Stimulated activated CD4-positive, alpha-beta T cell treated with anti-CD3 and anti-CD28 coated beads, Interleukin-4, amount 100 ng/mL, for 1 hour (primary cell): ENCODE data around the gene DENND2A.

Experiments used
- DNase-seq: peaks from one replicate; pipeline ENCODE4 v3.0.0-alpha.2; 2020

Gene DENND2A

GRCh38 chr7:140617081-140617480 lies 23.5 kb downstream of the DENND2A start:
- no peak for DNase-seq

- DNase-seq = no peak
Measured at GRCh38 chr7:140616328-140616727, 24.3 kb downstream of the DENND2A start.

- DNase-seq = no peak
Measured at GRCh38 chr7:140611641-140612040, 29.0 kb downstream of the DENND2A start.

DNA sequence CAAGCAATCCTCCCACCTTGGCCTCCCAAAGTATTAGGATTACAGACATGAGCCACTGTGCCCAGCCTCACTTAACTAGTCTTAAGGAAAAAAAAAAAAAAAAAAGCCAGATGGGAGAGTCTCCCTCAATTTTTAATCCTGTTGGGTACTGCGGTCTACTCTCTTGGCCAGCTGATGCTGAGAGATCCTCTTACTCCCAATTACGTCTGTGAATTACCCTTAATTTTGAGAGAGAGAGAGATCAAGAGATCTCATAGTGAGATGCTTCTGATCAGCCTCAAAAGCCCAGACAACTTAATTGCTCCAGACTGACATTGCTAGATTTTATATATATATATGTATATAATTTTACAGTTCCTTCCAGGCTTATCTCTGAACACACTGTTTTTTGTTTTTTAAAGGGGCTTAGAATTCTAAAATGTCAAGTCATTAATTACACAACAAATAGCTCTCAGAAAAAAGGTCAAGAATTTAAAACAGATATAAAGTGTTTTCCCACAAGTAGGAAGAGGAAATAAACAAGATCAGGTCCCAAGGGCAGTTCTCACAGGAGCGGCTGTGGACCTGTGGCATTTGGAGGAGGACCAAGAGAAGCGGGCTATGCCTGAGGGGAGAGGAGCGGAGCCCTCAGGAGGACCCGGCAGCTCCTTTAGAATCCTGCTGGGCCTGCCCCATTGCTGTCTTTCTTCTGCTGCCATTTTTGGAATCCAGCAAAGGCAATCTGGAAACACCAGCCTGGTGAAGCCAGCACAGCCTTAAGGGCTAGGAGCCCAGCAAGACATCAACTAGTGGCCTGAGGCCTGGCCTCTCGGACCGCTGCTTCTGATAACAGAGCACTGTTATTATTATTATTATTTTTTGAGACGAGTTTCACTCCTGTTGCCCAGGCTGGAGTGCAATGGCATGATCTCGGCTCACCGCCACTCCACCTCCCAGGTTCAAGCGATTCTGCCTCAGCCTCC lies 30.1 kb downstream of the DENND2A start:
- DNase-seq = no peak

DNA sequence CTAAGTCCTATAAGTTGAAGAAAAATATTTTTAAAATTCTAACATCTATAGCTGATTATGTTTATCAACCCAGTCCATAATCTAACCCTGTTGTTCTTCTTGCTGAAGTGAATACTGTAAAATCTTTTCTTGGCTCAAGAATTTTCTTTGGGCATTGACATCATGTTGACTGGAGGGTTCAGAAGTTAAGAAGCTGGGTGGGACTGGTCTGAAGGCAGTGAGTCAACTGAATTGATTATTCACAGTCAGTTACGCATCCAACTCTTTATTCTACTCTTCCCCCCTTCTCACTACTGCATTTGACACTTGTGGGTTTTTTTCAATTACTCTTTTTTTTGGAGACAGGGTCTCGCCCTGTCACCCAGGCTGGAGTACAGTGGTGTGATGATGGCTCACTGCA lies 31.0 kb downstream of the DENND2A start:
- no peak for DNase-seq

DNA sequence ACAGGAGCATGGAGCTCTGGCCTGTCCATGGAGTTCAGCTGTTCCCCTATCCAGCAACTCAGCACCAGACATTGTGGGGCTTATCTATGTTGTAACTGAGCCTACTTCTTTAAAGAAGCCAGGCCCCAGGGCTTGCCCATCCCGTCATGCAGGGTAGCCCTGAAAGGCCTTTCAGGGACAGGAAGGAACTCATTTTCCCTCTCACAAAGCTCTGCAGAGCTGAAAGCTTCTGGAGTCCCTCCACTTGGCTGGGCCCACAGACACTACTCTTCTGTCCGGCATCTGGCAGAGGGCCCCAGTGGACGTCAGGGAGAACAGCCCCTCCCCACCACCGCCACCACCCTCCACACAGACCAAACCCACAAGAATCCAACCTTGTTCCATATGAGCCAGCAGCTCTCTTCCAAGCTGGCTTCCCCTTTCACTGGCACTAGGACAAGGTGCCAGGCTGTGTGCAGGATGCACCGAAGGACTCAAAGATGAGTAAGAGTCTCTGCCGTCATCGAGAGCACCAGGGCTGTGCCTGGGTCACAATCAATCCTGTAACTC lies 33.1 kb downstream of the DENND2A start:
- no peak for DNase-seq

- no peak for DNase-seq
Measured at GRCh38 chr7:140605337-140605736, 35.3 kb downstream of the DENND2A start.

GRCh38 chr7:140604760-140605159 lies 35.9 kb downstream of the DENND2A start:
- DNase-seq = no peak

- no peak for DNase-seq
Measured at GRCh38 chr7:140604076-140604475, 36.5 kb downstream of the DENND2A start.

DNA sequence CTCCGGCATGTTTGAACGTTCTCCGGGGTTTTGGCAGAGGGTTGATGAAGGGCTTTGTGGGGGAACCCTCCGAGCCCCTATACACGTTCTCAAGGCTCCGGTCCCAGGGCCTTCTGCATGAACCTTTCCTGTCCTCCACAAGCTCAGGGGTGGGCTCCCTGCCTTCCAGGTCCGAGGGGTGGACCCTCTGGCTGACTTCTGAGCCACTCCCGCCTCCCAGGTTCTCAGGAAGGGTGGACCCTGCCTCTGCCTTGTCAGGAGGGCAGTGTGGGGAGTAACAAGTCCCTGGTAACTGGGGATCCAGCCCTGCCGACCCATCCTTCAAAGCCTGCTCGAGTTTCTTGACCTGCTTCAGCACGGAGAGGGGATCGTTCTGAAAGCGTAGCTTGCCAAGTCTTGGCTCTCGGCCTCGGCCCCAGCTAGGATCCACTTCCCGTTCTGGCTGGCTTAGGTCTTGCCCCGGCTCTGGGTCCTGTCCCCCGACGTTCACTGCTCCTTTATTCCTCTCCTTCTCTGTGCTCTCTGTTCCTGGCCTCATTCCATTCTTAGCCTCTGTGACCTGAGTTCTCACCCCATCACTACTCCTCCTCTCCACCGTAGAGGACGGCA lies 38.9 kb downstream of the DENND2A start:
- no peak for DNase-seq

DNA sequence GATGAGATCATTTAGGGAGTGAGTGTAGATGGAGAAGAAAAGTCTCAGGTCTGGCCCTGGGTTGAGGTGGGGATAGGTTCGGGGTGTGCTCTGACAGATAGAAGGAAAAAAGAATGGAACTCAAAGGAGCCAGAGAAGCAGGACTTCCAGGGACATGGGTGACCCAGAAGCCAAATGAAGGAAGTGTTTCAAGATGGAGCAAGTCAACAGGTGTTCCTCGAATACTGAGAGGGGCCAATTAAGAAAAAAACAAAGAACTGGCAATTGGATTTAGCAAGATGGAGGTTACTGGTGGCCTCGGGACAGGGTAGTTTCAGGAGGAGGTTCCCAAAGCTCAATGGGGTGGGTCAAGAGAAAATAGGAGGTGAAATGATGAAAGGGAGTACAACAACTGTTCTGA lies 40.3 kb downstream of the DENND2A start:
- no peak for DNase-seq

- no peak for DNase-seq
Measured at GRCh38 chr7:140597428-140597949, 43.1 kb downstream of the DENND2A start.

- DNase-seq = no peak
Measured at GRCh38 chr7:140596519-140597427, 43.8 kb downstream of the DENND2A start.

GRCh38 chr7:140595468-140596092 lies 45.0 kb downstream of the DENND2A start:
- no peak for DNase-seq

GRCh38 chr7:140594131-140594691 lies 46.4 kb downstream of the DENND2A start:
- DNase-seq = no peak

DNA sequence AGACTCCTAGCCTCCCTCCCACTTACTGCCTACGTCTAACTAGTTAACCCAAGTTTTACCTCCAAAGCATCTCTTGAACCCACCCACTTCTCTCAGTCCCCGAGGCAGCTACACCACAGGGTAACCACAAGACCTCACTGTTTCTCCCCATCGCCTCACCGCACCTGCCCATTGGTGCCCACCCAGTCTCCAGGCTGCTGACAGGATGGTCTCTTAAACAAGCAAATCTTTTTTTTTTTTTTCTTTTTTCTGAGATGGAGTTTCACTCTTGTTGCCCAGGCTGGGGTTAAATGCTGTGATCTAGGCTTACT lies 47.0 kb downstream of the DENND2A start:
- no peak for DNase-seq

GRCh38 chr7:140592964-140593671 lies 47.5 kb downstream of the DENND2A start:
- DNase-seq = no peak

DNA sequence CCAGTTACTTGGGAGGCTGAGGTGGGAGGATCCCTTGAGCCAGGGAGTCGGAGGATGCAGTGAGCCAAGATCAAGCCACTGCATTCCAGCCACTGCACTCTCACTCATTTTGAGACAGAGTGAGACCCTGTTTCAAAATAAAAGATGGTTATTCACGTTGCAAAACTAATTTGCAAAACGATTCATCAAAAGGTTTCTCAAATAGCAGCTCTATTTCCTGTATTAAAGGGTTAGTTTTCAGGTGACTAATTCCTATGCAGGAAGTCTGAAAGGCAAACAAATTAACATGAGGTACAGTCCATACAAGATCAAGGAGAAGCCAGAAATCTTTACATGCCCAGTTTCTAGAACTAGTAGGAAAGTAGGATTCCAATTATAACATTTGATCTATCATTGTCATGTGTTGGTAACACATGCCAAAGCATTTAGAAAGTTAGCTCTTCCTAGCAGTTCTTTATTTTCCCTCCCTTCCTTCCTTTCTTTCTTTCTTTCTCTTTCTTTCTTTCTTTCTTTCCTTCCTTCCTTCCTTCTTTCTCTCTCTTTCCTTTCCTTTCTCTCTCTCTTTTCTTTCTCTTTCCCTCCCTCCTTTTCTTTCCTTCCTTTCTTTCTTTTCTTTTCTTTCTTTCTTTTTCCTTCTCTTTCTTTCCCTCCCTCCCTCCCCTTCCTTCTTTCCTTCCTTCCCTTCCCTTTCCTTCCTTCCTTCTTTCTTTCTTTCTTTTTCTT lies 49.3 kb downstream of the DENND2A start:
- DNase-seq = no peak

GRCh38 chr7:140587243-140587642 lies 53.4 kb downstream of the DENND2A start:
- DNase-seq = no peak

DNA sequence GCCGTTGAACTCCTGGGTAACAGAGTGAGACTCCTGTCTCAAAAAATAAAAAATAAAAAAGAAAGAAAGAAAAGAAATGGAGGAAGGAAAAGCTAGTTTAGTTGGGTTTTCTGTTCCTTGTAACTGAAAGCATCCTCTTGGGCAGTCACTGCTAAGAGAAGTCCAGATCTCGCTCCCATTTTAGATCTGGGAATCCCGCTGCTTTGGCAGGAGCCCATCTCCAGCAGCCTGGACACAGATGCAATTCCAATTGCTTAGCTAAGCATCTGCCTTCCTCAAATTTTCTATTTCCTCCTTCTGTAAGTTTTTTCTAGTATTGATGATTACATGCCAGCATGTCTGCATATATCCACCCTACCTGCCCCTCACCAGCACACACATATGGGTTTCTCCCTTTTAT lies 54.1 kb downstream of the DENND2A start:
- DNase-seq = no peak

DNA sequence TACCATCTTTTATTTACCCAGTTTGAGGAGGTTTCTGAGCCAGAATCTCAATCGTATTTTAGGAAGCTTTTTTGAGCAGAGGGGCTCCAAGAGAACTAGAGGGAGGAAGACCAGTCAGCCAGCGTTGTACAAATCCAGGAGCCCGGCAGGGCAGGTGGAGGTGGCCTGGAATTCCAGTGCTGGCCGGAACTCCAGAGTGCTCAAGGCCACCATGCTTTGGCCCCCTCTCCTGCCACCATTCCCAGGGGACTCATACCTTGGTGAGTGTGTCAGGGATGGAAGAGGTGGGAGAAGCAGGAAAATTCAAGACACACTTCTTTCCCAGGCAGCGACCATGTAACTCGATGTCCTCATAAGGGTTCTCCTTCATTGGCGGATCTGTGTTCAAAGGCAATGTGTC lies 55.3 kb downstream of the DENND2A start:
- DNase-seq = no peak
